ENCODE measurements around the gene SLC9A9.

GRCh38 chr3:143380449-143380848 is 467.8 kb downstream of the SLC9A9 start:
- TF ChIP-seq ZBTB11 (CRISPR knock-in tag; IDR thresholded peaks at IDR 0.05) (no peak), EGR1 (conservative IDR thresholded peaks at IDR 0.05) (no peak), GATA2 (CRISPR knock-in tag; IDR thresholded peaks at IDR 0.05) (no peak), POLR2AphosphoS5 (IDR thresholded peaks at IDR 0.05; ENCODE audit: control insufficient read depth, insufficient read depth, low read depth, low read length) (no peak), MNT (conservative IDR thresholded peaks at IDR 0.05) (no peak), SP1 (CRISPR knock-in tag; IDR thresholded peaks at IDR 0.05) (no peak)
